GM18517 (cell line): ENCODE measurements around the gene ZNF157.
"Not testable (repeated sequence)": the region's sequence is repeated elsewhere in the genome, so short reads cannot be mapped to it uniquely, and the experiment has no call there.

Source experiments
- ATAC-seq: cut with Tn5 transposase; IDR thresholded peaks from one replicate; pipeline ENCODE4 v1.9.1; 2021; ENCODE audit warnings: mild to moderate bottlenecking, moderate library complexity; ENCODE audit not compliant: unreplicated experiment

ZNF157 gene

DNA sequence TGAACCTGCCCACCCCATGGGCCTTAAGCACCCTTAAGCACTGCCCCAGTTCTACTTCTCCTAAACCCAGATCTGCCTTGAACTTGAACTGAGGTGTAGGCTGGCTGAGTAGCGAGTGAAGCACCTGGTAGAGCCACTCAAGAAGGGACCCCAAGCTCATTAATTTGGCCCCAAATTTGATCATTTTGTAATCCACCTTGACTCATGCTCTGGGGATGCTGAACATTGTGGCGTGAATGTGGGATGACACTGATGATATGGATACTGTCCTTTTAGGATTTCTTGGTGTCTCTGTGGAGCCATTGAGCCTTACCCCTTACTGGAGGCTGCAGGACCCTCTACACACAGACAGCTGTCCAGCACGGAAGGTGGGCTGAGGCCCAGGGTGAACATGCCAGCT is at the start of gene ZNF157:
Gene ZNF157, plus strand, starts transcription at position 301 of the 400 bp plus-strand sequence. Its CDS starts 91 bp downstream, at position 392.
- ATAC-seq: no peak

DNA sequence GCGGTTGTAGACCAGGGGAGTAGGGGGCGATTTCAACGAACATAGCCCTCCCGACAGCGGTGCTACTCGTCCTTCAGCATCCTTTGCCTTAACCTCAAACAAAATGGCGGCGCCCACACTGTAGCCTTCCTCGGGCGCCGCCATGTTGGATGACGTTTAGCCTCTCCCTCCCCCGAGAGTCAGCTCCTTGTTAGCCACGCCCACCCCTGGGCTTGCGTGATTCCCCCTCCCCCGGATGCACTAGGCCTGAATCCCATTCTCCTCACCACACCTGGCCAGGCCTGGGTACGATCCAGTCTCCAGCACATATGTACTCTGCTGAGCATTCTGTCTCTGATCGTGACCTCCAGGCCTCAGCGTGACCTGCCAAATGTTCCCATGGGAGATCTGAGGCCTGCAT is 49.0 kb upstream of the ZNF157 start:
- no peak for ATAC-seq

DNA sequence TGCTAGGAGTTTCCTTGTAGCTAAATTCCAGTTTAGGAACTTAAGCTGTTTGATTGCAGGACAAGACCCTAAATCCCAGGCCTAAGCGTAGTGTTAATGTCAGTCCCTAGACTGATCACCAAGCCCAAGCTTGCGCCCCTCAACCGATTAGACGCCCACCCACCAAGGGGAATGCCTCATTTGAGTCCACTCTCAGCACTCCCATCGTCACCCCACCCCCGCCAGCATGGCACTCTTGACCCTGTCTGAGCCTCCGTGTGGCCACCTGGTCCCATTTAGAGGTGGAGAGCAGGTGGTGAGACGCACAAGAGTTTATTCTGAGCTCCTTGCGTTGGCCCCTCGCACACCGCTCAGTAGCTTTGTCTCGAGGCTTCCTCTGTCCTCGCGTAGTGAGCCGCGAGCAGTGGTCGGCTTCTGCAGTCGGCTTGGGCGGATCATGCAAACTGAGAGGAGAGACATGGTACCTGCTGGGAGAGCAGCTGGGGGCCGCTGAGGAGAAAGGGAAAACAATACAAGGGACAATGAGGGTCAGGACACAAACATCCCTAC is 48.5 kb upstream of the ZNF157 start:
- no peak for ATAC-seq

DNA sequence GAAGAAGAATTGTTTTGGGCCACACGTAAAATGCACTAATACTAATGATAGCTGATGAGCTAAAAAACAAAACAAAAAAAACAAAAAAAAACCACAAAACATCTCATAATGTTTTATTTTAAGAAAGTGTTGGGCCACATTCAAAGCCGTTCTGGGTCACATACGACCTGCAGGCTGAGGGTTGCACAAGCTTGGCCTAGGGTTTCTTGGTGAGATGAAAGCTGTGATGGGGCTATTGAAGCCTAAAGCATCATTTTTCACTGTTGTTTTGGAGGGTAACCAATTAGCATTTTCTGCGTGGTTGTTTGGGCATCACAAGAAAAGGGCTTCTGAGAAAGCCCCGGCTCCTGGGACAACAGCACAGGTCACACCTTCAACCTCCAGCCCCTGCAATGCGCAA is 42.5 kb upstream of the ZNF157 start:
- ATAC-seq: no peak

DNA sequence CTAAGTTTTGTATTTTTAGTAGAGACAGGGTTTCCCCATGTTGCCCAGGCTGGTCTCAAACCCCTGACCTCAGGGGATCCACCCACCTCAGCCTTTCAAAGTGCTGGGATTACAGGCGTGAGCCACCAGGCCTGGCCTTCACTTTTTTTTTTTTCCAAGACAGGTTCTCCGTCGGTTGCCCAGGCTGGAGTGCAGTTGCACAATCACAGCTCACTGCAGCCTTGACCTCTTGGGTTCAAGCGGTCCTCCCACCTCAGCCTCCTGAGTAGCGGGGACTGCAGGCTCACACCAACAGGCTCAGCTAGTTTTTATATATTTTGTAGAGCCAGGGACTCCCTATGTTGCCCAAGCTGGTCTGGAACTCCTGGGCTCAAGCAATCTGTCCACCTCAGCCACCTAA is 37.6 kb upstream of the ZNF157 start:
- ATAC-seq: not testable (repeated sequence)

DNA sequence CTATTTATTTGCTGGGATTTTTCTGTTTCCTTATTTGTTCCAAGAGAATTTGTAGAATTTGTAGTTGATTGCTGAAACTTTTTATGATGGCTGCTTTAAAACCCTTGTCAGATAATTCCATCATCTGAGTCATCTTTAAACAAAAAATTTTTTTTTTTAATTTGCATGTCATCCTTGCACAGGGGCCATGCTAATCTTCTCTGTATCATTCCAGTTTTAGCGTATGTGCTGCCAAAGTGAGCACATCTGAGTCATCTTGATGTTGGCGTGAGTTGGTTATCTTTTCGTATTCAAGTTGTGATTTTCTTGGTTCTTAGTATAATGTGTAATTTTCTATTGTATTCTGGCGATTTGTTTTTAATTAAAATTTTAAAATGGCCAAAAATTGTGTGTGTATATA is 18.7 kb upstream of the ZNF157 start:
- ATAC-seq: no peak

DNA sequence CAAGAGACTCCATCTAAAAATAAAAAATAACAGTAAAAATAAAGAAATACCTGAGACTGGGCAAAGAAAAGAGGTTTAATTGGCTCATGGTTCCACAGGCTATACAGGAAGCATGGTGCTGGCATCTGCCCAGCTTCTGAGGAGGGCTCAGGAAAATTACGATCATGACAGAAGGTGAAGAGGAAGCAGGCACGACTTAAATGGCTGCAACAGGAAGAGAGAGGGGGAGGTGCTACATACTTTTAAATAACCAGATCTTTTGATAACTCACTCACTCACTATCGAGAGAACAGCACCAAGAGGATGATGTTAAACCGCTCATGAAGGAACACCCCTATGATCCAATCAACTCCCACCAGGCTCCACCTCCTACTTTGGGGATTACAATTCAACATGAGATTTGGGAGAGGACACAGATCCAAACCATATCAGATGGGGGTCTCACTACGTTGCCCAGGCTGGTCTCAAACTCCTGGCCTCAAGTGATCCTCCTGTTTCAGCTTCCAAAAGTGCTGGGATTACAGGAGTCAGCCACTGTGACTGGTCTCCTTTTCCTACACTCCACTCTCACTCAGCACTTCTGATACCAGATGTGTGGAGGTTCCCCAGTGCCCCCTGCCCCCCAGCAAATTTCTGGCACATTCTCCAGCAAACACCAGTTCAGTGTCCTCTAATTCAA is 11.9 kb upstream of the ZNF157 start:
- ATAC-seq: no peak

DNA sequence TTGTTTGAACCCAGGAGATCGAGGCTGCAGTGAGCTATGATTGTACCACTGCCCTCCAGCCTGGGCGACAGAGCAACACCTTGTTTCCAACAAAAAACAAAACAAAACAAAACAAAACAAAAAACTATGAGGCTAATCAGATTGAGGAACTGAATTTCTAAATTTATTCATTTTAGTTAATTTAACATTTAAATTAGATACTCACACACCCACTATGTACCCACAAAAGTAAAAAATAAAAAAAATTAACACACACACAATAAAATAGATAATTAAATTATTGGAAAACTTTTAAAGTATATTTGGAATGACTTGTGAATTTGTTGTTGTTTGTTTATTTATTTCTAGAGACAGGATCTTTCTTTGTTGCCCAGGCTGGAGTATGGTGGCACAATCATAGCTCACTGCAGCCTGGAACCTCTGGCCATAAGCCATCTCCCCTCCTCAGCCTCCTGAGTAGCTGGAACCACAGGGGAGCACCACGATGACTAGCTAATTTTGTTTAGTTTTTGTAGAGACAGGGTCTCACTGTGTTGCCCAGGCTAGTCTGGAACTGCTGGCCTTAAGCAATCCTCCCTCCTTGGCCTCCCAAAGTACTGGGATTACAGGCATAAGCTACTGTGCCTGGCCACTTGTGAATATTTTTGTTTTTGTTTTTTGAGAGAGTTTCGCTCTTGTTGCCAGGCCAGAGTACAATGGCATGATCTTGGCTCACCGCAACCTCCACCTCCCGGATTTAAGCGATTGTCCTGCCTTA is 9.8 kb upstream of the ZNF157 start:
- ATAC-seq: no peak

DNA sequence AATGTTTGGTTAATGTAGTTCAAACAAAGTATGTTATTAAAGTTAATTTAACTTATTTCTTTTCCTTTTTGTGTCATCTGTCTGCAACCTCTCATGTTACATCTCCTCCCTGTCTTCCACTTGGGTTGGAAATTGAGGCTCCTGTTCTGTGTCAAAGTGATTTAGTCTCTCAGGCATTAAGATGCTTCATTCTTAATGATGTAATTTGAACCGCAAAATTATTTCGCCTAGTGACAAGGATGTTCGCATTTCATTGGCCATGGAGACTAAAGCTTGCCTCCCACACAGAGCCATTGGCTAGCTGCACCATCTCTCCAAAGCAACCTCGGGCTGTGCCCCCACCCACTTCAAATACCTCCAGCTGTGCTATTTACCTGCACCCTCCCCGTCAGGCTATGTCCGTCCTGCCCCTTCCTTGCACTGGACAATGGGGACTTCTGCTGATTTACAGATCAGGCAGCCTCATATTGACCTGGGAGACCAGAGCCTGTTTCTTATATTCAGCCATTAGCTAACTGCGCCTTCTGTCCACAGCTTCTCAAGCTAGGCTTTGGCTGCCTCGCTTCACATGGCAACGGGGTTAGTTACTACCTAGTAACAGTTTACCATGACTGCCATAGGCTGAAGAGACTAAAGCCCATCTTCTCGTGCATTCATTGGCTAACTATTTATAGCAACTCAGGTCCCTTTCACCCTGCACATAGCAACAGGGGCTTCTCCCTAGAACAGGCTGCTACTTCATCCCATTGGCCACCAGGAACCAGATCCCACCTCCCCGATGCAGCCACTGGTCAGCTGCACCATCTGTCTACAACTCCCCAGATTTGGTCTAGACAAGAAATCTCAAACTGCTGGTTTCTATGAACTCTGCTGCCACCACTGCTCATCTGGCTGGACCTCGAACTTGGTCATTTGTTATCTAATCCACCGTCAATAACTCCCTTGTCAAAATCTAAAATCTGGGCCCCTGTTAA is 8.6 kb upstream of the ZNF157 start:
- ATAC-seq: peak; percentile 88

DNA sequence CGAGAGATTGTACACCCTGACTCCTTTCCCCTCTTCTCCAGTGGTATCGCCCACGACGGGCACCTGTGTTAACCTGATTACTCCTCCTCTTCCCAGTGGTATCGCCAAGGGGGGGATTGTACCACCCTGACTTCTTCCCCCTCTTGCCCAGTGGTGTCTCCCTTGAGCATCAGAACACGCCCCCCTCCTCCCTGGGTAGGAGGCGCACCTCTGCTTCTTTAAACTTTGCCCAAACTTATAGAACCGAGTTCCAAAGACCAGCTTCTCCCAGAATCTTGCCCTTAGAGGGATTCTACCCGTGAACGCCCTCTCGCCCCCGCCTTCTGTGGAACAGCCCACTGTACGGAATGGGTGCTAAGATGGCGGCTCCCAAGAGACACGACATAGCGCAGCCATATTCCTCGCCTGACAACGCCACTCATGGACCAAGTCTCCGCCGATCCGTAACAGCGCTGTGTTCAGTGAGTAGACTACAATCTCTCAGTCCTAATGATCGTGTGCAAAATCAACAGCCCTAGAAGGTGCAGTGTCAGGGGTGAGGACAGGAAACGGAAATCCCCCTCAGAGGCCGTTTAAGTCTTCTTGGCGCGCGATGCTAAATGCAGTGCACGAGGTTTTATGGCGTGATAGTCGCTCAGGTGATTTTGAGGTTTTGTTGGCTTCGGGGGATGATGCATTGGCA is 4.2 kb upstream of the ZNF157 start:
- ATAC-seq: peak; percentile 35

DNA sequence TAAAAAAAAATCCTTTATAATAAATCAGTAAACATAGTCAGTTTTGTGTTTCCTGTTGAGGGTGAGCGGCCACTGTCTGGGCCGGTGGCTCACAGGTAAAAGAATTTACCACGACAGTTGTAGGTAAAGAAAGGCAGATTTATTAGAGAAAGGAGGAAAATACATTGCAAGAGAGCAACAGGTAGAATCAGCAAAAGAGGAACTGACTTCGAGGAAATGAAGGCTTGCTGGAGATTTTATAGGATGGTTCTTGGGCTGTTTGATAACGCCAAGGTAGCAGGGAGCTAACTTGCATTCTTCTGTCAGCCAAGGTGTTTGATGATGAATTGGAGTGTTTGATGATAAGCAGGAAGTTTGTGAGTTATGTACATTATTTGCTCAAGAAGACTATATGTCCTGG is 2.8 kb downstream of the ZNF157 start:
- no peak for ATAC-seq

DNA sequence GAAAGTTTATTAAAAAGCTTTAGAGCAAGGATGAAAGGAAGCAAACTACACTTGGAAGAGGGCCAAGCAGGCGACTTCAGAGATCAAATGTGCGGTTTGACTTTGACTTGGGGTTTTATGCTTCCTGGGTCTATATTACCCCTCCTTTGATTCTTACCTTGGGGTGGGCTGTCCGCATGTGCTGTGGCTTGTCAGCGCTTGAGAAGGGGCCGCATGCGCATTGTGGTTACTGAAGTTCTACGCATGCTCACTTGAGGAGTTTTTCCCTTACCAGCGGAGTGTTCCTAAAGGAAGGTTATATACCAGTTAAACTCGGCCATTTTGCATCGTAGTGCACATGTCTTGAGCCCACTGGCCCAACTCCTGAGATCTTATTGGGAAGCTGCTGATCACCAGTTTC is 9.9 kb downstream of the ZNF157 start:
- ATAC-seq: no peak

DNA sequence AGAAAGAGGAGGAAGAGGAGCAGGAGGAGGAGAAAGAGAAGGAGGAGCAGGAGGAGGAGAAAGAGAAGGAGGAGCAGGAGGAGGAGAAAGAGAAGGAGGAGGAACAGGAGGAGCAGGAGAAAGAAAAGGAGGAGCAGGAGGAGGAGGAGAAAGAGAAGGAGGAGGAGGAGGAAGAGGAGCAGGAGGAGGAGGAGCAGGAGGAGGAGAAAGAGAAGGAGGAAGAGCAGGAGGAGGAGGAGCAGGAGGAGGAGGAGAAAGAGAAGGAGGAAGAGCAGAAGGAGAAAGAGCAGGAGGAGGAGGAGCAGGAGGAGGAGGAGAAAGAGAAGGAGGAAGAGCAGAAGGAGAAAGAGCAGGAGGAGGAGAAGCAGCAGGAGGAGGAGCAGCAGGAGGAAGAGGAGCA is 10.5 kb downstream of the ZNF157 start:
- not testable (repeated sequence) for ATAC-seq

DNA sequence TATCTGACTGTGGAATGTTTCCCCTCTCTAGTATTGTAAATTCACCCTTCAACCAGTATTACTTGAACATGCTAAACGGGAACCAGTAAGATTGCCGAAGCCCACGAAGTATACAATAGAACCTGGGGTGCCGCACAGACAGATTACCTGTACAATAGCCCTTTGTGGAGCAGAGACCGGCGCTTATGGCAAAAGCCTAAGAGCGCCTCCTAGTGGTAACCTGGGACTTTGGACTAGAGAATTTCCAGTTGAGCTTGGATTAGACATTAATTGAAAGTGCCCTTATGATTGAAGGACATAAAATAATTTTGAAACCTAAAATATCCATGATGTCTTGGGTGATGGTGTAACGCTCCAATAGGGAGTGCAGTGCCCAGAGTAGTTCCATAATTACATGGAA is 14.1 kb downstream of the ZNF157 start:
- ATAC-seq: no peak

DNA sequence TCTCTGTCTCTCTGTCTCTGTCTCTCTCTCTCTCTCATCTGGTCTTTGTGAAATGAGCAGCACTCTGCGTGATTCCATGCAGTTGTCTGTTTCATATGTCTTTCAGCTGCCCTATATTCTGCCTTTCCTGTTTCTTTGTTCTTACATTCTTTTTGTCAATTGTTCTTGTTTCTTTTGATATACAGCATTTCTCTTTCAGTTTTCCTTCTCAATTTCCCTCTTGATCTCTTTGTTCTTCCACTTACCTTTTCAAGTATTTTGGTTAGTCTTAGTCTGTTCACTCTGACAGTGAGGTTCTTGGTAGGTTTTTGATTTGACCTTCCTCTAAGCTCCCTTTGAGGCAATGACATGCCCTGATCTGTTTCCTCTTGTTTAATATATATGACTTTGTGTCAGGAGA is 20.4 kb downstream of the ZNF157 start:
- no peak for ATAC-seq

DNA sequence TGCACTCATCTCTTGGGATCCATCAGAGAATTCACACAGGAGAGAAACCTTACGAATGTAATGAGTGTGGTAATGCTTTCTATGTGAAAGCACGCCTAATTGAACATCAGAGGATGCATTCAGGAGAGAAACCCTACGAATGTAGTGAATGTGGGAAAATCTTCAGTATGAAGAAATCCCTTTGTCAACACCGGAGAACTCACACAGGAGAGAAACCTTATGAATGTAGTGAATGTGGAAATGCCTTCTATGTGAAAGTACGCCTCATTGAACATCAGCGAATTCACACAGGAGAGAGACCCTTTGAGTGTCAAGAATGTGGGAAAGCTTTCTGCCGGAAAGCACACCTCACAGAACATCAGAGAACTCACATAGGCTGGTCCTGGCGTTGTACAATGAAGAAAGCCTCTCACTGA is 42.8 kb downstream of the ZNF157 start:
- no peak for ATAC-seq

DNA sequence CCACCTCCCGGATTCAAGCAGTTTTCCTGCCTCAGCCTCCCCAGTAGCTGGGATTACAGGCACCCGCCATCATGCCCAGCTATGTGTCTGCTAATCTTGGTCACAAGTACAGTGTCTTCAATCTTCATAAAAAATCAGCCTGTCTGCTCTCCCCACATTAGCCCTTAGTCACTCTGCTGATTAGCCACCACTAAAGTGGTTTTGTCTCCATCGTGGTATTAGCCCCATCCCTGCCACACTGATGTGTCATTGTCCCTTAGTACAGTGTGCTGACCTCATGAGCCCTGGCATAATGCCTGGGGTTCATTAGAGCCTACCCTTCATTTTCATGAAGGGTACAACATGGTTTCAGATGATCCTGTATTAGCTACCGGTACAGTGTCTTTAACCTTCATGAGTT is 49.9 kb downstream of the ZNF157 start:
- ATAC-seq: no peak

DNA sequence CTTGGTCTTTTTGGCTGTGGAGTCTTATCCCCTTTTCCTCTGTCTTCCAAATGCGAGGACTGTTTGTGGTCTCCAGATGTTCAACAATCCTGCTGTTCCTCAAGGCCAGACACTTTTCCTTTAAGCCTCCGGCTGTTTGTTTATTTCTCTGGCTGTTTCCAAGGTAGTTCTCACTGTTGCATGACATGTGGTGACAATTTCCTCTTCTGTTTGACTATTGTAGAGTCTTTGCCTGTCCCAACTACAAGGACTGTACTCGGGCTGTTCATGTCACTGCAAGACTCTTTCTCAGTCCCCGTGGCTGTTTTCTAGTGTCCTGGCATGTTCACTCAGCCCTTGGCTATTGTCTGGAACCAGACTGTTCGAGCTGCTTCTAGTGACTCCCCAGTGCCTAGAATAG is 50.6 kb downstream of the ZNF157 start:
- no peak for ATAC-seq

DNA sequence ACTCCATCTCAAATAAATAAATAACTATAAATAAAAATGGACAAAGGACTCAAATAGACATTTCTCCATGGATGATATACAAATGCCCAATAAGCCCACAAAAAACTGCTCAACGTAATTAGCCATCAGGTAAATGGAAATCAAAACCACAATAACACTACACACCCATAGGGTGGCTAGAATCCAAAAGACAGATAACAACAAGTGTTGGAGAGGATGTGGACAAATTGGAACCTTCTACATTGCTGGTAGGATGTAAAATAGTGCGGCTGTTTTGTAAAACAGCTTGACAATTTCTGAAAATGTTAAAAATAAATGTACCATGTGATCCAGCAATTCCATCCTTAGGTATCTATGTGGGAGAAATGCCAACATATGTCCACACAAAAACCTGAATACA is 52.1 kb downstream of the ZNF157 start:
- no peak for ATAC-seq

DNA sequence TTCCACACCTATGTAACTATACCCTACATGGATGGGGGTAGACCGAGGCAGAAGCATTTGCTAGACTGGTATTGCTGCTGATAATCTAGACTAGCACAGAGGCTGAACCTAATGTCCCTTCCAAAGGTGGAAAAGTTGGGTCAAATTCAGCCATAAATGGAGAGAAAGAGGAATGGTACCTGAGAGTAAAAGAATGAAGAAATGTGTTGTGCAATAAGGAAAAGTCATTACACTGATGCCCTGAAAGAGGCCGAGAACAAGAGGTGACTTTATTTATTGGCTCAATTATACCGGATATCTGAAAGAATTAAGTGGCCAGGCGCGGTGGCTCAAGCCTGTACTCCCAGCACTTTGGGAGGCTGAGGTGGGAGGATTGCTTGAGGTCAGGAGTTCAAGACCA is 60.5 kb downstream of the ZNF157 start:
- no peak for ATAC-seq

DNA sequence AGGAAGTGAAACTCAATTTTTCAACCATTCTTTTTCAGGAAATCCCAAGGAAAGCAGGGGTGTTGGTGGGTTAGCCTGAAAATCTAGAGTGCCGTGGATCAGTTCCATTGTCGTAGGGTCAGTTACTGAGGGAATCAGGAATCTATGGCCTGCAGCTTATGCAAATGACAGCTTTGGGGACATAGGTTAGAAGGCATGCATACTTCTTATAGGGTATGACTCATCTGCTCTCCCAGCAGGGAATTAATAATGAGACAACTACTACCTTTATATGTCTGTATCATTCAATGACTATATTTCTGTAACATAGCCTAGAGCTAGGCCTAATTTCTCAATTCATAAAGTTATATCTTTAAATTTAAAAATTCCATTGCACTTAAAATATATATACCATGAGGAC is 76.1 kb downstream of the ZNF157 start:
- ATAC-seq: no peak
